WTC11 (cell line): ENCODE measurements around the gene SLC35F1. TPM values are rescaled to one million over a fixed set of nuclear protein-coding genes. Genes with fewer than 3 reads are reported as not detected.

ENCODE experiments used
- ATAC-seq: fragments of 200-7000 bp; cut with Tn5 transposase; 2 replicates; pipeline ENCODE4 v1.10.0; 2021; ENCODE audit warnings: mild to moderate bottlenecking, moderate library complexity
- CTCF ChIA-PET: fragments of 300-600 bp; sonication (Branson Sonifier 250); formaldehyde crosslinking; loops from one replicate; lab custom pipeline; 2021; ENCODE audit warnings: antibody characterized with exemption; lab: Charles Lee
- POLR2A ChIA-PET: fragments of 350-600 bp; sonication (Branson Sonifier 250); formaldehyde crosslinking; loops from one replicate; lab custom pipeline; 2021; ENCODE audit warnings: antibody characterized with exemption; lab: Charles Lee
- DNase-seq: peaks from one replicate; pipeline ENCODE4 v3.0.0; 2021; ENCODE audit warnings: low spot score
- H3K27ac Mint-ChIP-seq: 2 replicates; pipeline ENCODE4 v1.8.0; 2021; ENCODE audit warnings: mixed read lengths
- H3K27me3 Mint-ChIP-seq: 2 replicates; pipeline ENCODE4 v1.8.0; 2021; ENCODE audit warnings: low read depth, mild to moderate bottlenecking, moderate library complexity, mixed read lengths
- H3K36me3 Mint-ChIP-seq: 2 replicates; pipeline ENCODE4 v1.8.0; 2021; ENCODE audit warnings: mixed read lengths
- H3K4me1 Mint-ChIP-seq: 2 replicates; pipeline ENCODE4 v1.8.0; 2022; ENCODE audit warnings: mixed read lengths
- H3K4me3 Mint-ChIP-seq: 2 replicates; pipeline ENCODE4 v1.8.0; 2021; ENCODE audit warnings: mild to moderate bottlenecking, moderate library complexity, mixed read lengths
- H3K9me3 Mint-ChIP-seq: 2 replicates; pipeline ENCODE4 v1.8.0; 2021; ENCODE audit warnings: mixed read lengths
- ATF2 ChIP-seq: sonication (generic); formaldehyde crosslinking; IDR thresholded peaks from 2 replicates; pipeline ENCODE4 v1.8.1; 2022; ENCODE audit warnings: low read depth, missing genetic modification reagents, borderline replicate concordance
- ATF3 ChIP-seq: sonication (generic); formaldehyde crosslinking; conservative IDR thresholded peaks from 2 replicates; pipeline ENCODE4 v1.8.1; 2022; ENCODE audit warnings: mild to moderate bottlenecking, missing genetic modification reagents
- CREB1 ChIP-seq: sonication (generic); formaldehyde crosslinking; IDR thresholded peaks from 2 replicates; pipeline ENCODE4 v1.8.0; 2023; ENCODE audit warnings: mild to moderate bottlenecking, missing genetic modification reagents
- FOXP1 ChIP-seq: sonication (generic); formaldehyde crosslinking; IDR thresholded peaks from 2 replicates; pipeline ENCODE4 v1.8.0; 2022; ENCODE audit warnings: missing genetic modification reagents, mild to moderate bottlenecking, moderate library complexity, borderline replicate concordance
- FOXP4 ChIP-seq: sonication (generic); formaldehyde crosslinking; IDR thresholded peaks from 2 replicates; pipeline ENCODE4 v1.8.0; 2022; ENCODE audit warnings: mild to moderate bottlenecking, missing genetic modification reagents
- JAZF1 ChIP-seq: fragments of 250-450 bp; sonication (Bioruptor Pico); IDR thresholded peaks from 2 replicates; pipeline ENCODE4 v1.9.0; 2021; ENCODE audit warnings: moderate library complexity, mild to moderate bottlenecking, inconsistent platforms
- MLX ChIP-seq: sonication (generic); formaldehyde crosslinking; IDR thresholded peaks from 2 replicates; pipeline ENCODE4 v1.8.1; 2023; ENCODE audit warnings: mild to moderate bottlenecking, missing genetic modification reagents, moderate library complexity
- NFATC4 ChIP-seq: fragments of 250-450 bp; sonication (Bioruptor Pico); IDR thresholded peaks from 2 replicates; pipeline ENCODE4 v1.9.0; 2021; ENCODE audit warnings: mild to moderate bottlenecking
- NFYB ChIP-seq: sonication (generic); formaldehyde crosslinking; conservative IDR thresholded peaks from 2 replicates; pipeline ENCODE4 v1.8.0; 2022; ENCODE audit warnings: low read depth, missing genetic modification reagents
- NR3C1 ChIP-seq: sonication (generic); formaldehyde crosslinking; conservative IDR thresholded peaks from 2 replicates; pipeline ENCODE4 v1.8.1; 2023; ENCODE audit warnings: low read depth, mild to moderate bottlenecking, missing genetic modification reagents
- OVOL2 ChIP-seq: fragments of 250-450 bp; sonication (Bioruptor Pico); IDR thresholded peaks from 2 replicates; pipeline ENCODE4 v1.9.0; 2021; ENCODE audit warnings: mild to moderate bottlenecking, borderline replicate concordance
- PRDM15 ChIP-seq: sonication (generic); formaldehyde crosslinking; IDR thresholded peaks from 2 replicates; pipeline ENCODE4 v1.8.0; 2022; ENCODE audit warnings: missing genetic modification reagents
- RELA ChIP-seq: sonication (generic); formaldehyde crosslinking; IDR thresholded peaks from 2 replicates; pipeline ENCODE4 v1.8.1; 2022; ENCODE audit warnings: missing genetic modification reagents, mild to moderate bottlenecking, borderline replicate concordance
- RORB ChIP-seq: fragments of 250-450 bp; sonication (Bioruptor Pico); IDR thresholded peaks from 2 replicates; pipeline ENCODE4 v1.9.0; 2021; ENCODE audit warnings: mild to moderate bottlenecking
- SP1 ChIP-seq: sonication (generic); formaldehyde crosslinking; conservative IDR thresholded peaks from 2 replicates; pipeline ENCODE4 v1.8.1; 2022; ENCODE audit warnings: missing genetic modification reagents
- TP53 ChIP-seq: sonication (generic); formaldehyde crosslinking; IDR thresholded peaks from 2 replicates; pipeline ENCODE4 v1.8.1; 2023; ENCODE audit warnings: mild to moderate bottlenecking, missing genetic modification reagents
- USF2 ChIP-seq: sonication (generic); formaldehyde crosslinking; IDR thresholded peaks from 2 replicates; pipeline ENCODE4 v1.8.1; 2023; ENCODE audit warnings: mild to moderate bottlenecking, missing genetic modification reagents, moderate library complexity
- ZBTB21 ChIP-seq: sonication (generic); formaldehyde crosslinking; IDR thresholded peaks from 2 replicates; pipeline ENCODE4 v1.8.1; 2023; ENCODE audit warnings: mild to moderate bottlenecking, missing genetic modification reagents, borderline replicate concordance
- ZNF263 ChIP-seq: sonication (generic); formaldehyde crosslinking; IDR thresholded peaks from 2 replicates; pipeline ENCODE4 v1.8.1; 2022; ENCODE audit warnings: low read depth, mild to moderate bottlenecking, moderate library complexity, missing genetic modification reagents
- ZNF396 ChIP-seq: fragments of 250-450 bp; sonication (Bioruptor Pico); IDR thresholded peaks from 2 replicates; pipeline ENCODE4 v1.8.0; 2021; ENCODE audit warnings: mild to moderate bottlenecking, moderate library complexity, borderline replicate concordance
- ZNF425 ChIP-seq: fragments of 250-450 bp; sonication (Bioruptor Pico); conservative IDR thresholded peaks from 2 replicates; pipeline ENCODE4 v1.9.0; 2021; ENCODE audit warnings: mild to moderate bottlenecking
- total RNA-seq: library from RNA; stranded (reverse); gene quantifications from 3 replicates; pipeline ENCODE4 v1.2.3, GENCODE V29; 2021

SLC35F1 gene
- total RNA-seq, 1 experiment from 2014 or later = 11.0 TPM

- Mint-ChIP-seq H3K4me3 (no peak overlapping the region), H3K4me1 (peaks cover 7% of the 10 kb centered on the region), H3K27me3 (no peaks in the 10 kb centered on the region), H3K27ac (no peak overlapping the region), H3K36me3 (peaks cover 7% of the 10 kb centered on the region; the same call in 1 of the 2 replicates), H3K9me3 (peaks cover 14% of the 10 kb centered on the region)
- no peak for DNase-seq
- CTCF ChIA-PET = interaction anchor here (1.0 to 1.2 kb wide), 2 partner anchors 327 to 406 kb away, joined by 3 read pairs; no protein-coding TSS in a partner anchor
- no peak for ATAC-seq
- no peak for TF ChIP-seq ZNF396 (CRISPR knock-in tag)
- no peak for TF ChIP-seq PRDM15 (CRISPR knock-in tag)
- TF ChIP-seq MLX = no peak
- TF ChIP-seq, all 79 proteins: peak for 0
- POLR2A ChIA-PET = no interaction called here
These were observed 339.3 kb downstream of the SLC35F1 start for GRCh38 chr6:118246406-118246805.

GRCh38 chr6:118248171-118248570 is 341.1 kb downstream of the SLC35F1 start:
- Mint-ChIP-seq H3K4me3 (no peak overlapping the region), H3K36me3 (peaks cover 7% of the 10 kb centered on the region; the same call in 1 of the 2 replicates), H3K27ac (no peak overlapping the region), H3K9me3 (peaks cover 14% of the 10 kb centered on the region), H3K27me3 (no peaks in the 10 kb centered on the region), H3K4me1 (peaks cover 7% of the 10 kb centered on the region)
- TF ChIP-seq SP1 (CRISPR knock-in tag) (no peak), ZNF425 (CRISPR knock-in tag) (no peak), USF2 (CRISPR knock-in tag) (no peak), RELA (CRISPR knock-in tag) (no peak), ZBTB21 (no peak), NR3C1 (CRISPR knock-in tag) (no peak), ATF3 (CRISPR knock-in tag) (no peak), OVOL2 (CRISPR knock-in tag) (no peak), TP53 (no peak), ZNF263 (no peak), CREB1 (CRISPR knock-in tag) (no peak), JAZF1 (CRISPR knock-in tag) (no peak), ZNF396 (CRISPR knock-in tag) (no peak), FOXP1 (CRISPR knock-in tag) (no peak), RORB (CRISPR knock-in tag) (no peak), ATF2 (CRISPR knock-in tag) (no peak), NFATC4 (CRISPR knock-in tag) (no peak), FOXP4 (CRISPR knock-in tag) (no peak), NFYB (CRISPR knock-in tag) (no peak)
- ChIA-PET POLR2A (no interaction called here), CTCF (no interaction called here)
- ATAC-seq (no peak), DNase-seq (no peak)
